Peyer's patch (tissue), 4 donors: ENCODE measurements around the gene KCNIP3. TPM values are rescaled to one million over a fixed set of nuclear protein-coding genes. Genes with fewer than 3 reads are reported as not detected.

ENCODE experiments used
- DNase-seq, 3 donors: peaks; one replicate each; pipeline ENCODE4 v3.0.0-alpha.2; 2017 to 2019
- H3K27ac ChIP-seq, 4 donors: fragments of 200-600 bp; sonication (generic); one replicate each; pipeline ENCODE4 v1.5.1; 2016 to 2019
- H3K27me3 ChIP-seq, 2 donors: fragments of 200-600 bp; sonication (generic); one replicate each; pipeline ENCODE4 v1.5.1; 2019
- H3K36me3 ChIP-seq, 3 donors: fragments of 200-600 bp; sonication (generic); one replicate each; pipeline ENCODE4 v1.5.1; 2016 to 2019
- H3K4me1 ChIP-seq, 4 donors: fragments of 200-600 bp; sonication (generic); one replicate each; pipeline ENCODE4 v1.5.1; 2016 to 2019
- H3K4me3 ChIP-seq, 4 donors: fragments of 200-600 bp; sonication (generic); 1 replicate in 3 of 4; 2 replicates in 1 of 4; pipeline ENCODE4 v1.5.1; 2016 to 2019; ENCODE audit warnings: mild to moderate bottlenecking in 1 of 4
- H3K9me3 ChIP-seq, 4 donors: fragments of 200-600 bp; sonication (generic); one replicate each; pipeline ENCODE4 v1.5.1; 2016 to 2019; ENCODE audit warnings: mild to moderate bottlenecking in 1 of 4
- CTCF ChIP-seq, 6 experiments: fragments of 450-650 bp in 4 of 6; fragments of 200-600 bp in 2 of 6; sonication (generic) in 1 of 6; IDR thresholded peaks; one replicate each; pipeline ENCODE4 v1.5.1; 2017 to 2019; ENCODE audit warnings: antibody characterized with exemption in 6 of 6, mild to moderate bottlenecking in 3 of 6, moderate library complexity in 1 of 6
- POLR2A ChIP-seq, 2 donors: fragments of 450-650 bp; IDR thresholded peaks; one replicate each; pipeline ENCODE4 v1.5.1; 2017; ENCODE audit warnings: antibody characterized with exemption in 2 of 2, mild to moderate bottlenecking in 2 of 2, moderate library complexity in 2 of 2
- total RNA-seq, 4 donors: library from RNA; depleted of rRNA; stranded (reverse); fragments of >200 nt; gene quantifications; one replicate each; pipeline ENCODE4 v1.1.0, GENCODE V29; 2016

The KCNIP3 gene
- total RNA-seq, 4 donors from 2014 or later, result 4.9 to 11.4 (median 7.2) TPM

- no peaks in the 10 kb centered on the region for H3K27me3 ChIP-seq
- H3K9me3 ChIP-seq, result no peaks in the 10 kb centered on the region
- H3K4me3 ChIP-seq, result no peak overlapping the region
- H3K4me1 ChIP-seq, result peaks cover 0 to 13% (median 6%) of the 10 kb centered on the region in 4 donors
- TF ChIP-seq POLR2A (IDR thresholded peaks at IDR 0.05) (no peak), CTCF (IDR thresholded peaks at IDR 0.05) (no peak)
- H3K36me3 ChIP-seq, result no peaks in the 10 kb centered on the region
- DNase-seq, result peak in 2 of 3 donors; percentile 27 to 33
- H3K27ac ChIP-seq, result no peak overlapping the region
These were observed 47.1 kb downstream of the KCNIP3 start for GRCh38 chr2:95344215-95344583.

GRCh38 chr2:95344656-95345055 is 47.5 kb downstream of the KCNIP3 start:
- no peaks in the 10 kb centered on the region for H3K9me3 ChIP-seq
- H3K4me3 ChIP-seq, result no peak overlapping the region
- DNase-seq, result no peak
- H3K36me3 ChIP-seq, result no peaks in the 10 kb centered on the region
- H3K27me3 ChIP-seq, result no peaks in the 10 kb centered on the region
- no peak overlapping the region for H3K27ac ChIP-seq
- H3K4me1 ChIP-seq, result peaks cover 0 to 13% (median 6%) of the 10 kb centered on the region in 4 donors
- TF ChIP-seq CTCF (IDR thresholded peaks at IDR 0.05) (no peak), POLR2A (IDR thresholded peaks at IDR 0.05) (no peak)

GRCh38 chr2:95345081-95345562 is 48.0 kb downstream of the KCNIP3 start:
- H3K4me3 ChIP-seq, result peak overlapping the region in 3 of 4 donors; percentile 46 to 92 (median 82)
- H3K9me3 ChIP-seq, result no peaks in the 10 kb centered on the region
- H3K27ac ChIP-seq, result peak overlapping the region in 1 of 4 donors; percentile 25
- no peak for DNase-seq
- TF ChIP-seq POLR2A (IDR thresholded peaks at IDR 0.05) (no peak), CTCF (IDR thresholded peaks at IDR 0.05) (no peak)
- H3K27me3 ChIP-seq, result no peaks in the 10 kb centered on the region
- H3K4me1 ChIP-seq, result peaks cover 0 to 13% (median 6%) of the 10 kb centered on the region in 4 donors
- no peaks in the 10 kb centered on the region for H3K36me3 ChIP-seq

GRCh38 chr2:95345563-95346230 is 48.5 kb downstream of the KCNIP3 start:
- peak; percentile 42 to 91 (median 87) for DNase-seq
- no peaks in the 10 kb centered on the region for H3K36me3 ChIP-seq
- H3K27ac ChIP-seq, result peak overlapping the region; percentile 25 to 66 (median 48)
- H3K27me3 ChIP-seq, result no peaks in the 10 kb centered on the region
- TF ChIP-seq POLR2A (IDR thresholded peaks at IDR 0.05), result no peak
- TF ChIP-seq CTCF (IDR thresholded peaks at IDR 0.05), result peak in 5 of 6 experiments; percentile 28 to 93 (median 85)
- H3K9me3 ChIP-seq, result no peaks in the 10 kb centered on the region
- H3K4me3 ChIP-seq, result peak overlapping the region; percentile 46 to 92 (median 65)
- peaks cover 0 to 13% (median 6%) of the 10 kb centered on the region in 4 donors for H3K4me1 ChIP-seq

- peak overlapping the region; percentile 25 to 66 (median 48) for H3K27ac ChIP-seq
- DNase-seq, result peak in 2 of 3 donors; percentile 63 to 78
- H3K9me3 ChIP-seq, result no peaks in the 10 kb centered on the region
- H3K27me3 ChIP-seq, result no peaks in the 10 kb centered on the region
- H3K36me3 ChIP-seq, result no peaks in the 10 kb centered on the region
- peak overlapping the region; percentile 46 to 92 (median 65) for H3K4me3 ChIP-seq
- peaks cover 0 to 13% (median 6%) of the 10 kb centered on the region in 4 donors for H3K4me1 ChIP-seq
- TF ChIP-seq CTCF (IDR thresholded peaks at IDR 0.05), result no peak
- TF ChIP-seq POLR2A (IDR thresholded peaks at IDR 0.05), result no peak
These were observed 49.1 kb downstream of the KCNIP3 start for GRCh38 chr2:95346231-95346737.
